Neural cell (in vitro differentiated cells): ENCODE results near the gene MANEAL. TPM values are rescaled to one million over a fixed set of nuclear protein-coding genes. Genes with fewer than 3 reads are reported as not detected.

Experiments used
- H2AFZ ChIP-seq: fragments of 200-600, 300-800 bp; sonication (generic), shearing (Covaris generic); 2 replicates; pipeline ENCODE4 v1.6.0; 2014; ENCODE audit warnings: low read depth, mild to moderate bottlenecking, antibody characterized with exemption, low read length, moderate library complexity
- H3F3A ChIP-seq: fragments of 200-600 bp; shearing (Covaris generic); 2 replicates; pipeline ENCODE4 v1.6.1; 2016; ENCODE audit warnings: mild to moderate bottlenecking, moderate library complexity, mixed read lengths, antibody characterized with exemption, low read length; ENCODE audit not compliant: insufficient read depth, poor library complexity, severe bottlenecking
- H3K27ac ChIP-seq: fragments of 200-600, 300-800 bp; sonication (generic), shearing (Covaris generic); 2 replicates; pipeline ENCODE4 v1.5.1; 2014; ENCODE audit warnings: mild to moderate bottlenecking, low read length, moderate library complexity
- H3K27me3 ChIP-seq: fragments of 300-800, 200-600 bp; sonication (generic), shearing (Covaris generic); 2 replicates; pipeline ENCODE4 v1.6.0; 2014; ENCODE audit warnings: mild to moderate bottlenecking, low read depth, low read length, moderate library complexity; ENCODE audit not compliant: insufficient read depth
- H3K36me3 ChIP-seq: fragments of 300-800, 200-600 bp; sonication (generic), shearing (Covaris generic); 2 replicates; pipeline ENCODE4 v1.5.1; 2014; ENCODE audit warnings: mild to moderate bottlenecking, antibody characterized with exemption, low read length, moderate library complexity; ENCODE audit not compliant: insufficient read depth
- H3K4me2 ChIP-seq: fragments of 300-800, 200-600 bp; sonication (generic), shearing (Covaris generic); 2 replicates; pipeline ENCODE4 v1.6.0; 2014; ENCODE audit warnings: mild to moderate bottlenecking, low read length
- H3K4me3 ChIP-seq: fragments of 300-800, 200-600 bp; sonication (generic), shearing (Covaris generic); 2 replicates; pipeline ENCODE4 v1.5.1; 2014; ENCODE audit warnings: mild to moderate bottlenecking, low read length, moderate library complexity
- H3K79me2 ChIP-seq: fragments of 200-600 bp; shearing (Covaris generic); replicated peaks from 2 replicates; pipeline ENCODE4 v1.6.0; 2014; ENCODE audit warnings: mild to moderate bottlenecking, low read length, moderate library complexity; ENCODE audit not compliant: insufficient read depth
- H3K9ac ChIP-seq: fragments of 300-800, 200-600 bp; sonication (generic), shearing (Covaris generic); 2 replicates; pipeline ENCODE4 v1.6.1; 2016; ENCODE audit warnings: mild to moderate bottlenecking, low read length, mixed read lengths
- H3K9me2 ChIP-seq: fragments of 200-600 bp; shearing (Covaris generic); 2 replicates; pipeline ENCODE4 v1.6.1; 2016; ENCODE audit warnings: mild to moderate bottlenecking, low read length, mixed read lengths; ENCODE audit not compliant: insufficient read depth
- H3K9me3 ChIP-seq: fragments of 200-600, 300-800 bp; sonication (generic), shearing (Covaris generic); 2 replicates; pipeline ENCODE4 v1.6.1; 2016; ENCODE audit warnings: mild to moderate bottlenecking, mixed run types, low read length, moderate library complexity, mixed read lengths
- H4K20me1 ChIP-seq: fragments of 200-600 bp; shearing (Covaris generic); 2 replicates; pipeline ENCODE4 v1.6.1; 2016; ENCODE audit warnings: mild to moderate bottlenecking, mixed run types; ENCODE audit not compliant: insufficient read depth
- EP300 ChIP-seq: fragments of 450-650 bp; conservative IDR thresholded peaks from 2 replicates; pipeline ENCODE4 v1.6.1; 2014; ENCODE audit warnings: antibody characterized with exemption, mild to moderate bottlenecking, moderate library complexity; ENCODE audit not compliant: poor library complexity, severe bottlenecking
- EZH2 ChIP-seq: fragments of 200-600, 300-800 bp; shearing (Covaris generic), sonication (generic); IDR thresholded peaks from 2 replicates; pipeline ENCODE4 v1.6.1; 2014; ENCODE audit warnings: antibody characterized with exemption, low read length, borderline replicate concordance, mild to moderate bottlenecking; ENCODE audit not compliant: insufficient read depth, poor library complexity, severe bottlenecking
- MXI1 ChIP-seq: fragments of 450-650 bp; conservative IDR thresholded peaks from 2 replicates; pipeline ENCODE4 v1.6.1; 2014; ENCODE audit warnings: antibody characterized with exemption, mild to moderate bottlenecking; ENCODE audit not compliant: poor library complexity, severe bottlenecking
- POLR2AphosphoS5 ChIP-seq: IDR thresholded peaks from 2 replicates; pipeline ENCODE4 v1.6.1; 2012
- RAD21 ChIP-seq: fragments of 450-650 bp; conservative IDR thresholded peaks from 2 replicates; pipeline ENCODE4 v1.6.1; 2014; ENCODE audit warnings: antibody characterized with exemption, mild to moderate bottlenecking, moderate library complexity
- SMC3 ChIP-seq: fragments of 450-650 bp; conservative IDR thresholded peaks from 2 replicates; pipeline ENCODE4 v1.6.1; 2014; ENCODE audit warnings: antibody characterized with exemption, mild to moderate bottlenecking, moderate library complexity; ENCODE audit not compliant: poor library complexity
- TAF1 ChIP-seq: IDR thresholded peaks from 2 replicates; pipeline ENCODE4 v1.6.1; 2012; ENCODE audit warnings: low read depth
- polyA plus RNA-seq: library from polyadenylated mRNA; depleted of rRNA; stranded (reverse); fragments of >200 nt; gene quantifications from 2 replicates; pipeline ENCODE4 v1.2.3, GENCODE V29; 2014
- TF ChIP-seq, protein P1 (sequence below): fragments of 450-650 bp; IDR thresholded peaks from 2 replicates; pipeline ENCODE4 v1.5.1; 2014; ENCODE audit warnings: antibody characterized with exemption, mild to moderate bottlenecking, moderate library complexity; ENCODE audit not compliant: poor library complexity, severe bottlenecking
- TF ChIP-seq, protein P2 (sequence below): IDR thresholded peaks from 2 replicates; pipeline ENCODE4 v1.6.1; 2012; ENCODE audit warnings: borderline replicate concordance

Gene MANEAL
- polyA plus RNA-seq, 1 donor from 2014 or later, result 37.0 TPM

DNA sequence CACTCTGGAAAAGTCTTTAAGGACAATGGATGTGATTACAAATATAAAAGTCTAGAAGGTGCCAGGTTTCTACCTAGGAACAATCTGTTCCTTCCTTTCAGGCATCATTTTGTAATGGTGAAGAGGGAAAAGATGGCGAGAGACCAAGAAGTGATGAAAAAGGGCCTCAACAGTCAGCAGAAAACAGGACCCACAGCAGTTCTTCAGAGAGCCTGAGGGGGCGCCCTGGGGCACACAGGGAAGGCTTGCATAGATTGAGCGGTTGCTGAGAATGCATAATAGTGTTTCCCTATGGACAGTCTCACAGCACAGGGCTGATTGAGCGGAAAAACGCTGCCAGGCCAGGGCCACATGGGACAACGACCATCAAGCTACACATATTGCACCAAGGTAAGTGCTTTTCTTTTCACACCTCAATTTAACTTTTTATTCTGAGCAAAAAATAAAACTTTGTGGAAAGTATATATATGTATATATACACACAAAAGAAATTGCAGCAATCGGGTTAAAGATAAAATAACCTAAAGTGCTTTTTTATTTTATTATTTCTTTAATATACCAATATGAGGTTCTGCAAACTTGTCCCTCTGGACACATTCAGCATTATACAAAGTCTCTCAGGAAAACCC is 17.5 kb downstream of the MANEAL start:
- H4K20me1 ChIP-seq, result no peaks in the 10 kb centered on the region
- H3F3A ChIP-seq, result no peaks in the 10 kb centered on the region
- no peak overlapping the region for H3K27ac ChIP-seq
- H3K9me3 ChIP-seq, result no peaks in the 10 kb centered on the region
- H3K9ac ChIP-seq, result no peak overlapping the region
- peaks cover 5% of the 10 kb centered on the region for H3K36me3 ChIP-seq
- peak overlapping the region; percentile 22 for H3K4me3 ChIP-seq
- no peak for TF ChIP-seq EP300
- no peak for TF ChIP-seq EZH2
- no peak for TF ChIP-seq POLR2AphosphoS5
- peak; percentile 29 for TF ChIP-seq MXI1
- TF ChIP-seq RAD21, result peak; percentile 66
- TF ChIP-seq, protein P1, sequence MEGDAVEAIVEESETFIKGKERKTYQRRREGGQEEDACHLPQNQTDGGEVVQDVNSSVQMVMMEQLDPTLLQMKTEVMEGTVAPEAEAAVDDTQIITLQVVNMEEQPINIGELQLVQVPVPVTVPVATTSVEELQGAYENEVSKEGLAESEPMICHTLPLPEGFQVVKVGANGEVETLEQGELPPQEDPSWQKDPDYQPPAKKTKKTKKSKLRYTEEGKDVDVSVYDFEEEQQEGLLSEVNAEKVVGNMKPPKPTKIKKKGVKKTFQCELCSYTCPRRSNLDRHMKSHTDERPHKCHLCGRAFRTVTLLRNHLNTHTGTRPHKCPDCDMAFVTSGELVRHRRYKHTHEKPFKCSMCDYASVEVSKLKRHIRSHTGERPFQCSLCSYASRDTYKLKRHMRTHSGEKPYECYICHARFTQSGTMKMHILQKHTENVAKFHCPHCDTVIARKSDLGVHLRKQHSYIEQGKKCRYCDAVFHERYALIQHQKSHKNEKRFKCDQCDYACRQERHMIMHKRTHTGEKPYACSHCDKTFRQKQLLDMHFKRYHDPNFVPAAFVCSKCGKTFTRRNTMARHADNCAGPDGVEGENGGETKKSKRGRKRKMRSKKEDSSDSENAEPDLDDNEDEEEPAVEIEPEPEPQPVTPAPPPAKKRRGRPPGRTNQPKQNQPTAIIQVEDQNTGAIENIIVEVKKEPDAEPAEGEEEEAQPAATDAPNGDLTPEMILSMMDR, result peak; percentile 85
- TF ChIP-seq, protein P2, sequence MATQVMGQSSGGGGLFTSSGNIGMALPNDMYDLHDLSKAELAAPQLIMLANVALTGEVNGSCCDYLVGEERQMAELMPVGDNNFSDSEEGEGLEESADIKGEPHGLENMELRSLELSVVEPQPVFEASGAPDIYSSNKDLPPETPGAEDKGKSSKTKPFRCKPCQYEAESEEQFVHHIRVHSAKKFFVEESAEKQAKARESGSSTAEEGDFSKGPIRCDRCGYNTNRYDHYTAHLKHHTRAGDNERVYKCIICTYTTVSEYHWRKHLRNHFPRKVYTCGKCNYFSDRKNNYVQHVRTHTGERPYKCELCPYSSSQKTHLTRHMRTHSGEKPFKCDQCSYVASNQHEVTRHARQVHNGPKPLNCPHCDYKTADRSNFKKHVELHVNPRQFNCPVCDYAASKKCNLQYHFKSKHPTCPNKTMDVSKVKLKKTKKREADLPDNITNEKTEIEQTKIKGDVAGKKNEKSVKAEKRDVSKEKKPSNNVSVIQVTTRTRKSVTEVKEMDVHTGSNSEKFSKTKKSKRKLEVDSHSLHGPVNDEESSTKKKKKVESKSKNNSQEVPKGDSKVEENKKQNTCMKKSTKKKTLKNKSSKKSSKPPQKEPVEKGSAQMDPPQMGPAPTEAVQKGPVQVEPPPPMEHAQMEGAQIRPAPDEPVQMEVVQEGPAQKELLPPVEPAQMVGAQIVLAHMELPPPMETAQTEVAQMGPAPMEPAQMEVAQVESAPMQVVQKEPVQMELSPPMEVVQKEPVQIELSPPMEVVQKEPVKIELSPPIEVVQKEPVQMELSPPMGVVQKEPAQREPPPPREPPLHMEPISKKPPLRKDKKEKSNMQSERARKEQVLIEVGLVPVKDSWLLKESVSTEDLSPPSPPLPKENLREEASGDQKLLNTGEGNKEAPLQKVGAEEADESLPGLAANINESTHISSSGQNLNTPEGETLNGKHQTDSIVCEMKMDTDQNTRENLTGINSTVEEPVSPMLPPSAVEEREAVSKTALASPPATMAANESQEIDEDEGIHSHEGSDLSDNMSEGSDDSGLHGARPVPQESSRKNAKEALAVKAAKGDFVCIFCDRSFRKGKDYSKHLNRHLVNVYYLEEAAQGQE, result no peak
- TF ChIP-seq SMC3, result peak; percentile 69
- TF ChIP-seq TAF1, result no peak
- no peak overlapping the region for H3K4me2 ChIP-seq
- no peaks in the 10 kb centered on the region for H3K9me2 ChIP-seq
- peaks cover 16% of the 10 kb centered on the region for H3K79me2 ChIP-seq
- no peaks in the 10 kb centered on the region for H3K27me3 ChIP-seq
- H2AFZ ChIP-seq, result no peak overlapping the region

DNA sequence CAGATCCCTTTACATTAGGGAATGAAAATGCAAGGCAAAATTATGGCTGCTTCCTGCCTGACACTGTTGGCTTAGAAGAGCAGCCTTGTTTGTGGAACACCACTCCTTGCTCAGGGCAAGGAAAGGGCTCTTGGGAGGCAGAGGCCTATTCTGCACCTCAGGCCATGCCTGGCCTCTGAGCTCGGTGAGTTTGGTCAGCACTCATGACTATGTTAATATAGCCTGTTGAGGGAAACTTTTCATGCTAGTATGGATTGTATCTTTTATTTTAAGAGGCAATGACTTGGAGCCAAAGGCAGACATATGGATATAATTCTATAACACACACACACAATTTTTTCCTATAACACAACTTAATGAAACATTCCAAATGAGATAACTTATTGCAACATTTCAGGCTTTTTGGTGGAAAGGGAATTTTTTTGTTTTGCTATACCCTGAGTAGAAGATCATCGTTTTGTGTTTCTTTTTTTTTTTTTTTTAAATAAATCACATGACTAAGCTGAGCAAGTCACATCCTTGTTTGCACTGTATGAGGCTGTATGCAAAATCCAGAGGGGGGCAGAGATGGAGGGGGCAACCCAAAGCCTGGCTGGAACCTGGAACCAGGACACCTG is 20.0 kb downstream of the MANEAL start:
- Histone ChIP-seq H3F3A (no peaks in the 10 kb centered on the region), H4K20me1 (no peaks in the 10 kb centered on the region), H3K27me3 (no peaks in the 10 kb centered on the region), H3K9me3 (no peaks in the 10 kb centered on the region), H3K9me2 (no peaks in the 10 kb centered on the region), H3K4me3 (no peak overlapping the region), H3K27ac (no peak overlapping the region), H3K36me3 (no peaks in the 10 kb centered on the region), H2AFZ (no peak overlapping the region), H3K9ac (no peak overlapping the region), H3K4me2 (no peak overlapping the region), H3K79me2 (peaks cover 6% of the 10 kb centered on the region)
- TF ChIP-seq TAF1 (no peak), RAD21 (no peak), MXI1 (no peak)
- TF ChIP-seq, protein P2, result no peak
